ENCODE data around the gene CD300LB.

DNA sequence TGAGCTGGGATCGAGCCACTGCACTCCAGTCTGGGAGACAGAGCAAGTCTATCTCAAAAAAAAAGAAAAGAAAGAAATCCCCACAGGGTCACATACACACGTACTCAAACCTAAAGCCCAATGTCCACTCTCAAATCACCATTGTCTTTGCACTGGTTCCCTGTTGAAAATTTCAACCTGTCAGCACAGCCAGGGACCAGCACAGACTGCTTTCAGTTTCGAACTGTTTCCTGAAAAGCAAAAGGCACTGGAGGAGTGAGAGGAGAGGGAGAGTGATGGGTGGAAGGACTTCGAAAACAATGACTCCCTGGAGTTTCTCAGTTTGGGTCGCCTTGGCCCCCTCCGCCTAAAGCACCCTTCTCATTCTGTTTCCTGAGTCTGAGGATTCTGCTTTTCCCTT is 23.6 kb upstream of the CD300LB start:
- TF ChIP-seq, protein P1, sequence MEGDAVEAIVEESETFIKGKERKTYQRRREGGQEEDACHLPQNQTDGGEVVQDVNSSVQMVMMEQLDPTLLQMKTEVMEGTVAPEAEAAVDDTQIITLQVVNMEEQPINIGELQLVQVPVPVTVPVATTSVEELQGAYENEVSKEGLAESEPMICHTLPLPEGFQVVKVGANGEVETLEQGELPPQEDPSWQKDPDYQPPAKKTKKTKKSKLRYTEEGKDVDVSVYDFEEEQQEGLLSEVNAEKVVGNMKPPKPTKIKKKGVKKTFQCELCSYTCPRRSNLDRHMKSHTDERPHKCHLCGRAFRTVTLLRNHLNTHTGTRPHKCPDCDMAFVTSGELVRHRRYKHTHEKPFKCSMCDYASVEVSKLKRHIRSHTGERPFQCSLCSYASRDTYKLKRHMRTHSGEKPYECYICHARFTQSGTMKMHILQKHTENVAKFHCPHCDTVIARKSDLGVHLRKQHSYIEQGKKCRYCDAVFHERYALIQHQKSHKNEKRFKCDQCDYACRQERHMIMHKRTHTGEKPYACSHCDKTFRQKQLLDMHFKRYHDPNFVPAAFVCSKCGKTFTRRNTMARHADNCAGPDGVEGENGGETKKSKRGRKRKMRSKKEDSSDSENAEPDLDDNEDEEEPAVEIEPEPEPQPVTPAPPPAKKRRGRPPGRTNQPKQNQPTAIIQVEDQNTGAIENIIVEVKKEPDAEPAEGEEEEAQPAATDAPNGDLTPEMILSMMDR (IDR thresholded peaks at IDR 0.05), result no peak
- no peak for TF ChIP-seq POLR2A (IDR thresholded peaks at IDR 0.05)

Data from testis (tissue), 2 donors.